ENCODE results near the gene GRID1. TPM values are rescaled to one million over a fixed set of nuclear protein-coding genes. Genes with fewer than 3 reads are reported as not detected.

GRID1 gene
- total and polyA plus RNA-seq, 9 of the 15 experiments (the other 6 are each of a cell fraction or from before 2014, with no cell fraction given): 0.01 to 7.2 (median 1.2) TPM

GRCh38 chr10:86411852-86412560, 45.4 kb upstream of the GRID1 start:
- ChIA-PET CTCF (ENCODE audit: low intra/inter-chr PET ratio) (interaction anchor here (0.5 kb wide), 1 partner anchor 312 kb away, joined by 3 read pairs; no protein-coding TSS in a partner anchor), POLR2A (no interaction called here)
- no peaks in the 10 kb centered on the region for H3K4me1 ChIP-seq (replicated peaks in 1 of 2; ENCODE audit: control insufficient read depth in 2 of 2, insufficient read depth in 2 of 2, low read length in 2 of 2)
- no peaks in the 10 kb centered on the region for H3K79me2 ChIP-seq (ENCODE audit: control insufficient read depth, insufficient read depth, low read length)
- ATAC-seq: no peak
- H3K27ac ChIP-seq (ENCODE audit: extremely low read depth, low read depth, low read length): no peak overlapping the region
- no peak overlapping the region for H3K4me2 ChIP-seq (ENCODE audit: insufficient read depth, low read length)
- BruUV-seq (replicated peaks): no TSS peak
- DNase-seq (ENCODE audit: extremely low read depth in 1 of 4, low spot score in 3 of 4): no peak
- FAIRE-seq: no peak
- H3K36me3 ChIP-seq (ENCODE audit: control insufficient read depth, insufficient read depth, low read length): no peaks in the 10 kb centered on the region
- H2AFZ ChIP-seq (ENCODE audit: low read depth, low read length): no peak overlapping the region
- H4K20me1 ChIP-seq (replicated peaks; ENCODE audit: control insufficient read depth, insufficient read depth, low read length): no peaks in the 10 kb centered on the region
- peaks cover 3 to 9% of the 10 kb centered on the region in 2 experiments; a peak in 2 of 5 replicates for H3K27me3 ChIP-seq (ENCODE audit: control insufficient read depth in 2 of 2, insufficient read depth in 2 of 2, low read length in 2 of 2)
- in situ Hi-C loops (cut with MboI): no loop called here
- TF ChIP-seq UBTF (IDR thresholded peaks at IDR 0.05; ENCODE audit: borderline replicate concordance in 1 of 2, low read depth in 2 of 2, low read length in 2 of 2): no peak
- TF ChIP-seq ZNF121 (CRISPR knock-in tag; conservative IDR thresholded peaks at IDR 0.05): peak; percentile 45
- 3% methylated on average over 6 of the region's 6 CpGs for WGBS (ENCODE audit: insufficient coverage, low coverage, missing lambda C conversion rate)
- intact Hi-C loops (cut with micrococcal nuclease): no loop called here
- no peaks in the 10 kb centered on the region for H3K9me3 ChIP-seq (replicated peaks; ENCODE audit: control insufficient read depth, insufficient read depth, low read depth, low read length)
- H3K9me1 ChIP-seq (ENCODE audit: control insufficient read depth, insufficient read depth, low read length): no peaks in the 10 kb centered on the region
- H3K4me3 ChIP-seq: no peak overlapping the region
- H3K9ac ChIP-seq (ENCODE audit: insufficient read depth in 1 of 2, low read depth in 2 of 2, low read length in 2 of 2): no peak overlapping the region
